MM.1S (cell line): ENCODE measurements around the gene PSMD1.

Source experiments
- EZH2phosphoT487 ChIP-seq: fragments of 300-600 bp; sonication (generic); IDR thresholded peaks from 2 replicates; pipeline ENCODE4 v1.6.1; 2018; ENCODE audit warnings: antibody characterized with exemption, low read length
- TF ChIP-seq, protein P1 (sequence below): fragments of 300-600 bp; sonication (generic); IDR thresholded peaks from 2 replicates; pipeline ENCODE4 v1.5.1; 2016; ENCODE audit warnings: antibody characterized with exemption, low read length, mixed read lengths

DNA sequence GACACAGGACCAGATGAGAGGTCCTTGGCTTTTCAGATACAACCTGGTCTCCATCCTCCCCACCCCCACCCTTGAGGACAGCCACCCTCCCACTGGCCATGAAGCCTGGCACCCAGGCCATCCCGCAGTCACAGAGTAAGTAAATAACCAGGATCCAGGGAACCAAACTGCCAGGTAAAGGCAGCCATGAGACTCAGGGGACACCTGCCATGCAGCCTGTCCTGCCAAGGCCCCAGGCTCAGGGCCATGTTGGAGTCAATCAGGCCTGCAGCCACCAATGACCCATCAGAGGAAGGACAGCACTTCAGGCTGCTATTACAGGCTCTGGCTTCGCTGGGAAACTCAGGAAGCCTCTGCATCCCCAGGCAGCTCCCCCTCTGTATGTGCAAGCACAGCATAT is 45.1 kb upstream of the PSMD1 start:
- no peak for TF ChIP-seq EZH2phosphoT487
- TF ChIP-seq, protein P1, sequence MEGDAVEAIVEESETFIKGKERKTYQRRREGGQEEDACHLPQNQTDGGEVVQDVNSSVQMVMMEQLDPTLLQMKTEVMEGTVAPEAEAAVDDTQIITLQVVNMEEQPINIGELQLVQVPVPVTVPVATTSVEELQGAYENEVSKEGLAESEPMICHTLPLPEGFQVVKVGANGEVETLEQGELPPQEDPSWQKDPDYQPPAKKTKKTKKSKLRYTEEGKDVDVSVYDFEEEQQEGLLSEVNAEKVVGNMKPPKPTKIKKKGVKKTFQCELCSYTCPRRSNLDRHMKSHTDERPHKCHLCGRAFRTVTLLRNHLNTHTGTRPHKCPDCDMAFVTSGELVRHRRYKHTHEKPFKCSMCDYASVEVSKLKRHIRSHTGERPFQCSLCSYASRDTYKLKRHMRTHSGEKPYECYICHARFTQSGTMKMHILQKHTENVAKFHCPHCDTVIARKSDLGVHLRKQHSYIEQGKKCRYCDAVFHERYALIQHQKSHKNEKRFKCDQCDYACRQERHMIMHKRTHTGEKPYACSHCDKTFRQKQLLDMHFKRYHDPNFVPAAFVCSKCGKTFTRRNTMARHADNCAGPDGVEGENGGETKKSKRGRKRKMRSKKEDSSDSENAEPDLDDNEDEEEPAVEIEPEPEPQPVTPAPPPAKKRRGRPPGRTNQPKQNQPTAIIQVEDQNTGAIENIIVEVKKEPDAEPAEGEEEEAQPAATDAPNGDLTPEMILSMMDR: no peak
